Dermis microvascular lymphatic vessel endothelial cell (primary cell): Measurements from ENCODE around the gene PARD6B. TPM values are rescaled to one million over a fixed set of nuclear protein-coding genes. Genes with fewer than 3 reads are reported as not detected.
"Not testable (repeated sequence)": the region's sequence is repeated elsewhere in the genome, so short reads cannot be mapped to it uniquely, and the experiment has no call there.

Experiments
- DNase-seq, 2 donors: peaks; one replicate each; pipeline versions ENCODE4 v3.0.0 to v3.0.0-alpha.2; 2010; ENCODE audit warnings: low read depth in 2 of 2
- total RNA-seq: library from RNA; depleted of rRNA; stranded (reverse); fragments of >200 nt; gene quantifications from 2 replicates; pipeline ENCODE4 v1.2.1, GENCODE V29; 2014

Gene PARD6B
- total RNA-seq, 1 donor from 2014 or later, result 0.39 TPM

GRCh38 chr20:50703651-50704438, 27.5 kb upstream of the PARD6B start:
- not testable (repeated sequence) for DNase-seq

DNA sequence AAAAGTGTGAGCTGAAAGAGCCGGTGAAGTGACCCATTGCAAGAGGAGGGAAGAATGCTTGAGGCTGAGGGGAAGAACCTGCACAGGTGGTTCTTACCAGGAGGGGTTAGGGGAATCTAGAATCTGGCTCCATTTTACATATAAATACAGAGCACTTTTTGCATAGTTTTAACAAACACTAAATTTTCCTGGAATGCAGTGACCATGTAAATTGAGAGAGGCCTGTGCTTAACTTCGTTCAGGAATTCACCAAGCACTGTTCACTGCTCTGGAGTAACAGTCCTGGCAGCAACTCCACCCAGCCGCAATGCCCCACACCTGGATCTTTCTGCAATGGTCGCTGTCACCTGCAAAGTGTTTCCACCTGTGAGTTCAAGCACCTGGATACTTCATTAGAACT, 26.9 kb upstream of the PARD6B start:
- no peak for DNase-seq

- no peak for DNase-seq
Observed at GRCh38 chr20:50704971-50705370, 26.4 kb upstream of the PARD6B start.

GRCh38 chr20:50708845-50709635, 22.3 kb upstream of the PARD6B start:
- DNase-seq, result no peak

DNA sequence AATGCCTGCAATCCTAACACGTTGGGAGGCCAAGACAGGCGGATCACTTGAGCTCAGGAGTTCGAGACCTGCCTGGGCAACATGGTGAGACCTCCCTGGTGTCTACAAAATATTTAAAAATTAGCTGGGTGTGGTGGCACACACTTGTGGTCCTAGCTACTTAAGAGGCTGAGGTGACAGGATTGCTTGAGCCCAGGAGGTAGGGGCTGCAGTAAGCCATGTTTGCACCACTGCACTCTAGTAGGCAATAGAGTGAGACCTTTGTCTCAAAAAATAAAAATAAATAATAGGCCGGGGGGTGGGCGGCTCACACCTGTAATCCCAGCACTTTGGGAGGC, 21.8 kb upstream of the PARD6B start:
- DNase-seq, result no peak

DNA sequence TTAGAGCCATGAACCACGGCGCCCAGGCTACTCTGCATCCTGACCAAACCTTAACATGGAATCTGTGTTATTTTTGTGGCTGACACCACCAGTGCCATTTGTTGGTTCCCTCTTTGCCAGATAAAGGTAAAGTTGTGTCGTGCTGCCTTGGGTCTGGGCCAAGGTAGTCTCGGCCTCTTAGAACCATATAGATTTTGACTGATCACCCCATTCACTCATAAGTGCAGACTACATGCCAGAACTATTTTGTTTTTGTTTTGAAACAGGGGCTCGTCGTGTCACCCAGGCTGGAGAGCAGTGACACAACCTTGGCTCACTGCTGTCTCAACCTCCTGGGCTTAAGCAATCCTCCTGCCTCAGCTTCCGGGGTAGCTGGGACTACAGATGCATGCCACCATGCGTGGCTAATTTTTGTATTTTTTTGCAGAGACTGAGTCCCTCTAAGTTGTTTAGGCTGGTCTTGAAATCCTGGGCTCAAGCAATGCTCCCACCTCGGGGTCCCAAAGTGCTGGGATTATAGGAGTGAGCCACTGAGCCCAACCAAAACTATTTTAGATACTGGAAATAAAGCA, 20.8 kb upstream of the PARD6B start:
- no peak for DNase-seq

DNA sequence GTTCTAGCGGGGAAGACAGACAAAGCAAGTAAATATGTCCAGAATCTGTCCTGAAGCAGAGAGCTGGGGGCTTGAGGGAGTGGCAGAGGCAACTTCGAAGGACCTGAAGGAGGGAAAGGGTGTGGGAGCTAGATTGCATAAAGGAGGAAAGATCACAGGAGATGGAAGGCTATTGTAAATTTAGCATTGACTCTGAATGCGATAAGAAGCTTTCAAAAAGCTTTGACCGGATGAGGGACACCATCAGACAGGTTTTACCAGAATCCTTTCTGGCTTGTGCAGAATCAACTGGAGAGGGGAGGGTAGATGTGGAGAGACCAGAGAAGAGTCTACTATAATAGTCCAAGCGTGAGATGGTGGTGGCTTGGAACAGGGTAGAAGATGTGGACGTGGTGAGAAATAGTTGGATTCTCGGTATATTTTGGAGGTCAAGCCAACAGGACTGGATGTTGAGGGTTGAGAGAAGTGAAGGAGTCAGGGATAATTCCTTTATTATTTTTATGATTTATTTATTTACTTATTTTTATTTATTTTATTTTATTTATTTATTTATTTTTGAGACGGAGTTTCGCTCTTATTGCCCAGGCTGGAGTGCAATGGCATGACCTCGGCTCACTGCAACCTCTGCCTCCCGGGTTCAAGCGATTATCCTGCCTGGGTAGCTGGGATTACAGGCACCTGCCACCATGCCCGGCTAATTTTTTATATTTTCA, 20.1 kb upstream of the PARD6B start:
- no peak for DNase-seq

DNA sequence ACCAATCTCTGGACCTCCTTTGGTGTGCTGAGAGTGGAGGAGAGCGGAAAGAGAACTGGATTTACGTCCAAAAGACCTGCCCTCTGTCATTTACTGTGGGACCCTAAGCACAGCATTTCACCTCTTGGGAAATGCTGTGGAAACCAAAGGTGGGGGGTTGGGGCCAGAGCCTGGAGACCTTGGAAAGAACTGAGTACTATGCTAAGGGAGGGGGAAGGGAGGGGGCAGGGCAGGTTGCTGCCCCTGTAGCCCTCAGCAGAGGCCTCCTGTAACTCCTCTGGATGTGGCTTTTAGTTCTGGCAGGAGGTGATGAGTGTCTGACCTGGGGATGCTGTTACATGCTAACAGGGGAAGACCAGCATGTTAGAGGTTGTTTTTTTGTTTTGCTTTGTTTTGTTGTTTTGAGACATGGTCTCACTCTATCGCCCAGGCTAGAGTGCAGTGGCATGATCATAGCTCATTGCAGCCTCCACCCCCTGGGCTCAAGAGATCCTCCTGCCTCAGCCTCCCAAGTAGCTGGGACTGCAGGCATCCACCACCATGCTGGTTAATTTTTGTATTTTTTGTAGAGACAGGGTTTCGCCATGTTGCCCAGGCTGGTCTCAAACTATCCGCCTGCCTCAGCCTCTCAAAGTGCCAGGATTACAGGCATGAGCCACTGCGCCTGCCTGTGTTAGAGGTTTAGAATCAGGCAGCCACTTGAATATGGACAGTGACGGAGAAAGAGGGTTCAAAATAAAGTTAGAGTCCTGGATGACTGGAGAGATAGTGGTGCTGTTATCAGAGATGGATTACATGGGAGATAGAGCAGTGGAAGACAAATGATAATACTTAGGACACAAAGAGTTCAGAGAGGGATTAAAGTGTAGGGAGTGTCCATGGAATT, 18.4 kb upstream of the PARD6B start:
- DNase-seq, result no peak

GRCh38 chr20:50713657-50714101, 17.7 kb upstream of the PARD6B start:
- DNase-seq, result peak in 1 of 2 donors; percentile 15

- not testable (repeated sequence) for DNase-seq
Observed at GRCh38 chr20:50714426-50714825, 17.0 kb upstream of the PARD6B start.

GRCh38 chr20:50715694-50716093, 15.7 kb upstream of the PARD6B start:
- DNase-seq, result no peak

DNA sequence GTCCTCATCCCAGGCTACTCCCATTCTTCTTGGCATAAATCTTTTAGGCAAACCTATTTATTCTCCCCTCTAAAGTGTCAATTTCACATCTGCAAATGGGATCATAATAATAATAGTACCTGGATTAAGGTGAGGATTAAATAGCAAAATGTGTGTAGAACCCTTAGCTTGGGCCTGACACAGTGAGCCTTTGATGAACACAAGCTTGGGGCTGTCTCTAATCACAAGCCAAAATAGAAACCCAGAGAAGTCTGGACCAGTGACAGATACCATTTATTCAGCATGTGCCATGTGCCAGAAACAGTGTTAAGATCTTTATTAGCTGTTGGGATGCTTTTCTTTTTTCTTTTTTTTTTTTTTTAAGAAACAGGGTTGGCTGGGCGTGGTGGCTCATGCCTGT, 14.9 kb upstream of the PARD6B start:
- DNase-seq, result no peak

- no peak for DNase-seq
Observed at GRCh38 chr20:50717312-50717711, 14.1 kb upstream of the PARD6B start.

DNA sequence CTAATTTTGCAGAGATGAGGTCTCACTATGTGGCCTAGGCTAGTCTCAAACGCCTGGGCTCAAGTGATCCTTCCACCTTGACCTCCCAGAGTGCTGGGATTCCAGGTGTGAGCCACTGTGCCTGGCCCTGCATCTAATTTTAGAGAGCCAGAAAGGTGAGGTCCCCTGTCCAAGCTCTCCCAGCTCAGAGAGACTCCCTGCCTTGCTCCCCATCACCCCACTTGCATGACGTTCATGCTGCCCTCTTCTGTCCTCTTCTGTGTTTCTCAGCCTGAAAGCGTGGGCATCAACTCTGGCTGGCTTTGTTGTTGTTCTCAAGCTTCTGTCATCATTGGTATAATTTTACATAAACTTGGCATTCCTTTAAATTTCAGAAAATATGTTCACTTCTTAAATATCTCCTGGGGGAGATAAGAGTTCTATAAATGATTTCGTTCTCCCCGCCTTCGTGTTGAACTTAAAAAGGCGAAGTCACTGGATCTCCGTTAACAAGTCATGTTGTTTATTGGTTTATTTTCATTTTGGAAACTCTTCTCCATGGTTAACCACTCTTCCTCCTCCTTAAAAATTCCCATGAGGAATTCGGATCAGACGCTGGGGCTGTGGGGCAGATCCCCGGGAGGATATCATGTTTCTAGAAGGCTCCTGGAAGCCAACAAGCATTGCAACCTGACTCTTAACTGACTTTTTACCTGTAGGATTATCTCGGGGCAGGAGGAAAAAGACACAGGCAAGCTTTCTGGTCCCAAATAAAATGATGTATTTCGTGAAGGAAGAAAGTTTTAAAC, 13.2 kb upstream of the PARD6B start:
- DNase-seq, result no peak

GRCh38 chr20:50719328-50719727, 12.1 kb upstream of the PARD6B start:
- no peak for DNase-seq

- no peak for DNase-seq
Observed at GRCh38 chr20:50720026-50720425, 11.4 kb upstream of the PARD6B start.

DNA sequence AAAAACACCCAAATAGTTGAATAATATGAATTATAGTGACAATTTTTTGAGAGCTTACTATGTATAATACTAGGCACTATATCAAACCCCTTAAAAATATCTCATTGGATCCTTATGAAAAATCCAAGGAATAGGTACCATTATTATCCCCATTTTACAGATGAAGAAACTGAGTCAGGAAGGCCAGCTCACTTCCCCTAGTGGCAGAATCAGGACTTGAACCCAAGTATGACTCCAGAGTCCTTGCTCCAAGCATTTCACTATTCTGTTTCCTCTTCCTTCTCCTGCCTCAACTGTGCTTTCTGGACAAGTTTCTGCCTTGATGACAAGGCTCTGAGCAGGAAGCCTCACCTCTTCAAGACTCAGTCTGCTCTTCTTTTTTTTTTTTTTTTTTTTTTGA, 10.8 kb upstream of the PARD6B start:
- no peak for DNase-seq

DNA sequence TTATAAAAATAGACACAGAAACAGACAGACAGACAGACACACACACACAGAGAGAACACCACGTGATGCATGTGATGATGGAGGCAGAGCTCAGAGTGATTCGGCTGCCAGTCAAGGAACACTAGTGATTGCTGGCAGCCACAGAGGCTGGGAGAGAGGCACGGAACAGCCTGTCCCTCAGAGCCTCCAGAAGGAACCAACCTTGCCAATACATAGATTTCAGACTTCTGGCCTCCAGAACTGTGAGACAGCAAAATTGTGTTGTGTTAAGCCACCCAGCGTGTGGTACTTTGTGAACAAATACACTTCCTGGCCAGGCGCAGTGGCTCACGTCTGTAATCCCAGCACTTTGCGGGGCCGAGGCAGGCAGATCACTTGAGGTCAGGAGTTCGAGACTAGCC, 9.5 kb upstream of the PARD6B start:
- DNase-seq, result no peak

DNA sequence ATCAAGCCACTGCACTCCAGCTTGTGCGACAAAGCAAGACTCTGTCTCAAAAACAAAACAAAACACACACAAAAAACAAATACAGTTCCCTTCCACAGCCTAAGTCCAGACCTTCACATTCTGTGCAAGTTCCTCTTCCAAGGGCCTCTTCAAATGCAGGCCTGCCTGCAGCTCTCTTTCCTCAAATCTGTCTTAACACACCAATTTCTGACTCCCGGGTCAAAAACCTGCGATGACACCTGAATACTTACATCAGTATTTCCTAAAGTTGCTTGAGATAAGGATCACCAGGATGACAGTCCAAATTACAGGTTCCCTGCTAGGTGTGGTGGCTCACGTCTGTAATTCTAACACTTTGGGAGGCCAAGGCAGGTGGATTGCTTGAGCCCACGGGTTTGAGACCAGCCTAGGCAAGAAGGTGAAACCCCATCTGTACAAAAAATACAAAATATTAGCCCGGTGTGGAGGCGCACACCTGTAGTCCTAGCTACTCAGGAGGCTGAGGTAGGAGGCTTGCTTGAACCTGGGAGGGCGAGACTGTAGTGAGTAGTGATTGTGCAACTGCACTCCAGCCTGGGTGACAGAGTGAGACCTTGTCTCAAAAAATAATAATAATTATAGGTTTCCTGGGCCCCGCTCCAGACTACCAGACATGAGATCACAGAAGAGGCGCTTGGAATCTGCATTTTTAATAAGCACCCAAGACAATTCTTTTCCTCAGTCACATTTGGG, 8.8 kb upstream of the PARD6B start:
- no peak for DNase-seq
